ENCODE data around the gene THAP4. TPM values are rescaled to one million over a fixed set of nuclear protein-coding genes. Genes with fewer than 3 reads are reported as not detected.

THAP4 gene
- total RNA-seq, 2 donors from 2014 or later, result 44.4 to 59.0 TPM

GRCh38 chr2:241547781-241548450 lies 89.0 kb downstream of the THAP4 start:
- Histone ChIP-seq H3K9me3 (no peaks in the 10 kb centered on the region), H3K4me1 (no peaks in the 10 kb centered on the region), H3K27me3 (no peaks in the 10 kb centered on the region), H3K36me3 (replicated peaks in 1 of 2; ENCODE audit: insufficient read depth in 1 of 2, low read depth in 2 of 2) (no peaks in the 10 kb centered on the region), H3K4me3 (no peak overlapping the region), H3K27ac (no peak overlapping the region)
- DNase-seq (no peak), ATAC-seq (no peak)
- TF ChIP-seq POLR2A (IDR thresholded peaks at IDR 0.05) (no peak), CTCF (IDR thresholded peaks at IDR 0.05) (no peak)
- intact Hi-C loops (cut with DNase I), result no loop called here
- WGBS, 2 donors, result 78 to 96% methylated on average over 7 to 13 of the region's 16 CpGs

- DNase-seq, result no peak
- no peaks in the 10 kb centered on the region for H3K9me3 ChIP-seq
- H3K36me3 ChIP-seq (replicated peaks in 1 of 2; ENCODE audit: insufficient read depth in 1 of 2, low read depth in 2 of 2), result no peaks in the 10 kb centered on the region
- no peaks in the 10 kb centered on the region for H3K27me3 ChIP-seq
- intact Hi-C loops (cut with DNase I), result no loop called here
- ATAC-seq, result no peak
- H3K4me1 ChIP-seq, result peaks cover under 1% of the 10 kb centered on the region
- no peak overlapping the region for H3K4me3 ChIP-seq
- no peak overlapping the region for H3K27ac ChIP-seq
- no peak for TF ChIP-seq POLR2A (IDR thresholded peaks at IDR 0.05)
- TF ChIP-seq CTCF (IDR thresholded peaks at IDR 0.05), result no peak
- 53 to 61% methylated on average over 25 of the region's 25 CpGs for WGBS, 2 donors
Observed at GRCh38 chr2:241546771-241547498, 90.0 kb downstream of the THAP4 start.

- H3K4me3 ChIP-seq, result no peak overlapping the region
- no peaks in the 10 kb centered on the region for H3K9me3 ChIP-seq
- ATAC-seq, result no peak
- no peaks in the 10 kb centered on the region for H3K27me3 ChIP-seq
- peaks cover 12% of the 10 kb centered on the region for H3K4me1 ChIP-seq
- H3K36me3 ChIP-seq (replicated peaks in 1 of 2; ENCODE audit: insufficient read depth in 1 of 2, low read depth in 2 of 2), result no peaks in the 10 kb centered on the region
- no peak for TF ChIP-seq CTCF (IDR thresholded peaks at IDR 0.05)
- no peak for TF ChIP-seq POLR2A (IDR thresholded peaks at IDR 0.05)
- DNase-seq, result no peak
- intact Hi-C loops (cut with DNase I), result no loop called here
- H3K27ac ChIP-seq, result no peak overlapping the region
- WGBS, 2 donors, result 69 to 72% methylated on average over 12 of the region's 12 CpGs
Observed at GRCh38 chr2:241545523-241546473, 91.2 kb downstream of the THAP4 start.

GRCh38 chr2:241545106-241545505 lies 91.9 kb downstream of the THAP4 start:
- Histone ChIP-seq H3K4me1 (peaks cover 17% of the 10 kb centered on the region), H3K36me3 (replicated peaks in 1 of 2; ENCODE audit: insufficient read depth in 1 of 2, low read depth in 2 of 2) (no peaks in the 10 kb centered on the region), H3K9me3 (no peaks in the 10 kb centered on the region), H3K27ac (no peak overlapping the region), H3K4me3 (no peak overlapping the region), H3K27me3 (no peaks in the 10 kb centered on the region)
- TF ChIP-seq CTCF (IDR thresholded peaks at IDR 0.05) (no peak), POLR2A (IDR thresholded peaks at IDR 0.05) (no peak)
- intact Hi-C loops (cut with DNase I), result no loop called here
- DNase-seq (no peak), ATAC-seq (no peak)
- 52 to 60% methylated on average over 10 of the region's 10 CpGs for WGBS, 2 donors

Data from body of pancreas (tissue), 4 donors.